DMS153 (cell line): ENCODE measurements around the gene BACH2.
A peak's percentile ranks its signal among the peaks of the same experiment; 100 is the strongest.
"Not testable (repeated sequence)": the region's sequence is repeated elsewhere in the genome, so short reads cannot be mapped to it uniquely, and the experiment has no call there.

Source experiments
- DNase-seq: peaks from one replicate; lab custom pipeline; 2025; lab: John Stamatoyannopoulos, UW

The BACH2 gene

DNA sequence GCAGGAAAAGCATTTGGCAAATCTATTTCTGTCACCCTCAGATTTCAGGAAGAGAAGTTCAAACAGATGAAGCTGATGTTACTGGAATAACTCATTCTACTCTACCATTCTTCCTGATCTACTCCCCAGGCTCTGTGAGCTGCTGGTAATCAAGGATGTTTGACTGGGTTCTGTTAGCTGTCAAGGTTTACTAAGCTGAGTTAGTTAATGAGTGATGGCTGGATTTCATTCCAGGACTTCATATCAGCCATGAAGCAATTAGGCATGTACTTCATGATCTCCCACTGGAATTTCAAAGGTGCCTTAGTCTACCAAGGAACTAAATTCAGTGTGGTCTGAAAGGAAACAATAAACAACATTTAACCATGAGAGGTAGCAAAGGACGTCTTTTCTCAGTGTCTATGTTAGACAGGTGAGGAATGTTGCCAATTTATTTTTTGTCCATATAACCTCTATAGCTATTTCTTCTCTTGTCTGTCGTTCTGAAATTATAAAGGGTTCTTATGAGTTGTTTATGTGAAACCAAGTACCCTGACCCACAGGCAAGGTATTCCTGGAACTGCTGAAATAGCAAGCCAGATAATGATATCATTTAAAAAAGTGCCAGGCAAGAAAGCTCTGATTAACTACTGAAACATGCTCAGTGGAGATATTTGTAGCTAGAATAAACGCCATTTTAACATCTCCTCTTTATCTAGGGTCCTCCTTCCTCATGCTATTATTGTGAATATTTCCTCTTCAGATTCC, 112.9 kb downstream of the BACH2 start:
- DNase-seq, result peak; percentile 28

DNA sequence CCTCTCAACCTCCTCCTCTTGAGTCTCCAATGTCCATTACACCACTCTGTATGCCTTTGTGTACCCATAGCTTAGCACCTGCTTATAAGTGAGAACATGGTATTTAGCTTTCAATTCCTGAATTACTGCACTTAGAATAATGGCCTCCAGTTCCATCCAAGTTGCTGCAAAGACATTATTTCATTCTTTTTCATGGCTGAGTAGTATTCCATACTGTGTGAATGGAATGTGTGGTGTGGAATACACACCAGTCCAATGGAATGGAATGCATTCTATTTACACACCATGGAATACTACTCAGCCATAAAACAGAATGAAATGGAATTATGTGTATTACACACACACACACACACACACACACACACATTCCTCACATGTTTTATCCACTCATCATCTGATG, 116.1 kb downstream of the BACH2 start:
- no peak for DNase-seq

DNA sequence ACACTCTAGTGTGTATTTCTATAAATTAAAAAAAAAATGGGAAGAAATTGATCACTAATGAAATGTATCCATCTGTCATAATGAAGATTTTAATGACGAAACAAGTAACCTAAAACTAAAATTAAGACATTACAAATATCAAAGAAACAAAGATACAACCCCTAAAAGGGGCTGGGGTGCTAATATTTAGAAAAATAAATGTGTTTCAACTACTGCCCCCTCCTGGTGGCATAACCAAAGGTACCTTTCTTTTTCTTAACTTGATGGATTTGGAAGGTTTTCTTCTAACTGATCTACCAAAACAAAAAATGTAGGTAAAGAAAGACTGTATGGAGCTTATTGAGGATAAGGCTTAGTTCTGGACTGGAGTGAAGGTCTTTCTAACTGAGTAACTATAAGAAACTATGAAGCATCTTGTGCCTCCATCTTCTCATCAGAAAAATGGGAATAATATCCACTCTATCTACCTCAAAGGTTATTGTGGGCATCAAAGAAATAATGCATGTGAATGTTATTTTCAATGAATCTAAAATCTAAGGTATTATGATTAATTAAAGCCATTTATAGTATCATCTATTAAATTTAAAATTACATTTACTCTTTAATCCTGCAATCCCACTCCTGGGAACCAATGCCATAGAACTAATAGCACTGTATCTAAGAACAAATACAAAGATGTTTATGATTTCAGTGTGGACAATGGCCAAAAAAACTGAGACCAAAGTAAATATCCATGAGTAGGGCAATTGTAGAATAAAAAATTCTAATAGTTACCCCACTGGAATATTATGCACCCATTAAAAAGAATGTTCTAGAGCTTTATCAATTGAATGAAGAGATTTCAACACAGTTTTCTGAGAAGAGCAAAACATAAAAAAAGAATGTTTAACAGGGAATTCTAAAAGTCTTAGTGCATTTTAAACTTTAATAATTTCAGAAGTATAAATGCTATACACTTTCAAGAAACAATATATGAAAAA, 117.2 kb downstream of the BACH2 start:
- DNase-seq, result no peak

DNA sequence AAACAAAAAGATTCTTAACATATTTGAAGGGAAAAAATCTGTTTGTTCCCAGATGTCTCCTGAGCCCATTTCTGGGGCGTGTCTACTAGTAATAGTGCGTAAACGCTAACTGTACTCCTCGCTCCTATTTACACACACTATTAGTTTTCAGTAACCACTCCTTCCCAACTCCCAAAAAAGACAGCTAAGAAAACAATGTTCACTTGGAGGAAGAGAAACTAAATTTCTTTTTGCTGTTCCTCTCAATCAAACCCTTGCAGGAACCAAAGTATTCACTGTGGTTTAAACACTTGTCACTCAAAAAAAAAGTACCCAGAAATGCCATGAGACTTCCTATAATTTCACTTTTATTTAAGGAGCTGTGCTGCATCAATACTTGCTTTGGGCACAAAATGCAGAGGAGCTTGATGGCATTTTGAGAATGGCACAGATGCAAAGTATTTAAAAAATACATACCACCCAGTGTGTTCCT, 118.2 kb downstream of the BACH2 start:
- DNase-seq, result no peak

DNA sequence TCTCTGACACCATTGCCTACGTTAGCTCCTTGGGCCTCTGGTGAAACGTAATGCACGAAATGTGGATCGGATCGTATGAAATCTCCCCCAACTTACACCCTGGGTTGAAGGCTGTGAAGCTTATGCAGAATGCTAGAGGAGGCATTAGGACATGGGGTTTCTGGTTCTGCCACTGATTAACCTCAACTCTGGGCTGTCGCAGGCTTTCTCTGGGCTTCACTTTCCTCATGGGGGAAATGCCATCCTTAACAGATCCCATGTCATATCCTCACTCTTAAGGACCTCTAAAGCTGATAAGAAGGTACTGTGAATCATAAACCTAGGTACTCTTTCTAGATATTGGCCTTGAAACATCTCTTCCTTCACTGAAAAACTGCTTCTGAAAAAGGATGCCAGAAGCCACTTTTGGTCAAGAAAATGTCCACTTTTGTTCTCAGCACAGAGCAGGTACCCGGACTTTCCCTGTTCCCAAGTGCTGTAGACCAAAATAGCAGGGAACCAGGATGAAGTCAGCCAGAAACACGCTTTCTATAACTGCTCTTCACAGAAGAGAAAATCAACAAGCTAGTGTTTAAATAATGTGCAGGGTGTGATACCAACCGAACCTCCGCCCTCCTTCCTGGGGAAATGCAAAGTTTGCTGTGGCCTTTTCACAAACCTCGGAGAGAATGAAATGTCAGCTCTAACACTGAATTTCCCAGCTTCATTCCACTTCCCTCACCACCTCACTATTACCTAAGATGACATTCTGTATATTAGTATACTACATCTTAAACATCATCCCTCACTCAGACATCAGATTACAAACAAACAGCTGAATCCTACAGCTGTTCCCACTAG, 118.9 kb downstream of the BACH2 start:
- peak; percentile 49 for DNase-seq

DNA sequence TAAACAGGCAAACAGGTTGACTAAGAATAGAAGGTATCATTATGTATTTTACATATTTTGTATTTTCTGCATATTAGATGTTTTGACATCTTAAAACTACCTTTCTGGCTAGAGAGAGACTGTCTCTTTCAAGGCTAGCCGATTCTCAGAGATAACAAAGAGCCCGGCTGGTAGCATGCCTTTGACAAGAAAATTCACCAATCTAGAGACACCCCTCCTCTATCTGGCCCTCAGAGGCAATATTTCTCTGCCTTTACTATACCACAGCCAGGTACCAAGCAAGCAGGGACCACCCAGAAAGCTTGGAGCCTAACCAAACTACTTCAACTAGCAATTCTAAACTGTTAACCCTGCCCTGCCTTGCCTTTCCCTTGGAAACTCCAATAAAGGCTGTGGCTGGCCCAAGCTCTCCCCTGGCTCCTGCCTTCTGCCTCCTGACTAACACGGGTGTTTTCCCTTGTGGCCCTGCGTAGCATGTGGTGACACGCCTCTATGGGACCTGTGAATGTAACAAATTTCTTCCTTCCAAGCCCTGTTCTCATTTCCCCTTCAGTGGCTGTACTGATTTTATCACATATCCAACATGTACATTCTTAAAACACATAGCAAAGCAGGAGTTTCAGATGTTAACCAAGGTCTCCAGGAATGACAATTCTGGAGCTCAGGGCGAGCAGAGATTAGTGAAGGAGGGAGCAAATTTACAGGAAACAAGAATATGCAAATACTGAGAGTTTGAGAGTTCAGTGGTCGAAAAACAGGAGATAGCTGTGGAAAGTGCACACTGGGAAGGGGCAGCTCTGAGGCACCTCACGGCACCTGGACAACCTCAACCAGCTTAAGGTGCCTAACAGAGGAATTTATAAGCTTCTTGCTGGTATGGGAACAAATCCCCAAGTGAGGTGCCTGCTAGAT, 120.8 kb downstream of the BACH2 start:
- DNase-seq, result no peak

DNA sequence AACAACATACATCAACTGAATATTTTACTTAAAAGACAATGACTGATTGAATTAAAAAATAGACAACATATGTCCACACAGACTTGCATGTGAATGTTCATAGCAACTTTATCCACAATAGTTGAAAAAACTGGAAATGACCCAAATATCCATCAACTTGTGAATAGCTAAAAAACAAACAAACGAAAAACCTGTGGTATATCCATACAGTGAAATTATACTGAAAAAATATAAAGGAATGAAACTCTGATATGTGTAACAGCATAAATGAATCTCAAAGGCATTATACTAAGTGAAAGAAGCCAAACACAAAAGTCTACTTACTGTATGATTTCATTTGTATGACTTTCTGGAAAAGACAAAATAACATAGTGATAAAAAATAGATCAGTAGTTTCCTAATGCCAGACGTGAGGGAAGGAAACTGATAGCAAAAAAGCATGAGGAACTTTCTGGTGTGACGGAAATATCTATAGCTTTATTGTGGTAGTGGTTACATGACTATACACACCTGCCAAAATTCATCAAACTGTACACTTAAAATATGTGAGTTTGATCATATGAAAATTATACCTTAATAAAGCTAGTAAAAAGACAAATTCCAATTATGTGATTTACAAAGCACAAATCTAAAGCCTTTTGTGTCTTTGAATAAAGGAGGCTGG, 123.2 kb downstream of the BACH2 start:
- no peak for DNase-seq

DNA sequence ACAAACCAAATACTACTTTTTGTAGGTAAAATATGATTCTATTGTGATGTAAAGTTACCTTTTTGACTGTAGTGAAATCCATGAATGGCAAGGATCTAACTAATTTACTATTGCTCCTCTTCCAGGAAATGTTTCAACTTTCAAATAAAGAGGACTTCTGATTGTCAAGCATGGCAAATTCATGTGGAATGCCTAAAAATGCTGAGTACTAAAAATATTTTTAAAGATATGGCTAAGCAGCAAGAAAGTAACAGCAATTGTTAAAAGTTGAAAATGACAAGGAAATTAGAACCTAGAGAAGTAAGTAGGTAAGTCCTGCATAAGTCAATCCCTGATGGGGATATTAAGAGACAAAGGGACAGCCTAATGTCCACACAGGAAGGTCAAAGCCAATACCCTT, 126.0 kb downstream of the BACH2 start:
- no peak for DNase-seq

DNA sequence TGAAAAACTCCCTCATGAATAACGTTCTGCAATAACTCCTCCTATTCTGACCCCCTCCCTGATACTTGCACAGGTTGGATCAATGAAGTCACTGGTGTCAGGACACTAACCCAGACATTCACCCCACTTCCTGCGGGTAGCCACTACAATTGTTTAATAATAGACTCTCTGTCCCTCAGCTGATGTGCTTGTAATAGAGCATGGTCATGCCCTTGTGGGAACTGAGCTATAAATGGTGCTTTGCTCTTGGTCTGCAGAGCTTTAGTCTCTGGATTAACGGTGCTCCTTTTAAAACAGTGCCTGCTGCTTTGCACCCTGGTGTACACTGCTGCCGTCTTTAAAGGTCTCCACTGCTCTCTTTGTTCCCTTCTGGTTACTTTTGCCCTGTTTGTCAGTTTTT, 127.3 kb downstream of the BACH2 start:
- DNase-seq, result no peak

DNA sequence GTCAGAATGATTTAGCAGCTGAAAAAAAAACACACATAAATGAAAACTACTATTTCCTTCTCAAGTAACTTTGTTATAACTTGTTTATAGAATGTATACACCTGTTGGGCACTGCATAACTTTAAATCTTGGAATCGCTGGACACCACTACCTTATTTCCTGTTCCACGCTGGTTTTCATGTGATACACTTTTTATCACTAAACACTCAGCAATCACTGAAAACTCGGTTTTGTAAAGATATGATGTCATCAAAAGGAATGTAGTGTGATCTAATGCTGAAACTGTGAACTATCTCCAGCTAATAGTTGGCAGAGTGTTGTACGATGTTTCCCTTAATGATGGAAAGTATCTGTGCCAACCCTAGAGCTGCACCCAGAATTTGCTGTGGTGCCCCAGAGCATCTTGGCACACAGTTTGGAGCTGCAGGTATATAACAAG, 127.9 kb downstream of the BACH2 start:
- no peak for DNase-seq

DNA sequence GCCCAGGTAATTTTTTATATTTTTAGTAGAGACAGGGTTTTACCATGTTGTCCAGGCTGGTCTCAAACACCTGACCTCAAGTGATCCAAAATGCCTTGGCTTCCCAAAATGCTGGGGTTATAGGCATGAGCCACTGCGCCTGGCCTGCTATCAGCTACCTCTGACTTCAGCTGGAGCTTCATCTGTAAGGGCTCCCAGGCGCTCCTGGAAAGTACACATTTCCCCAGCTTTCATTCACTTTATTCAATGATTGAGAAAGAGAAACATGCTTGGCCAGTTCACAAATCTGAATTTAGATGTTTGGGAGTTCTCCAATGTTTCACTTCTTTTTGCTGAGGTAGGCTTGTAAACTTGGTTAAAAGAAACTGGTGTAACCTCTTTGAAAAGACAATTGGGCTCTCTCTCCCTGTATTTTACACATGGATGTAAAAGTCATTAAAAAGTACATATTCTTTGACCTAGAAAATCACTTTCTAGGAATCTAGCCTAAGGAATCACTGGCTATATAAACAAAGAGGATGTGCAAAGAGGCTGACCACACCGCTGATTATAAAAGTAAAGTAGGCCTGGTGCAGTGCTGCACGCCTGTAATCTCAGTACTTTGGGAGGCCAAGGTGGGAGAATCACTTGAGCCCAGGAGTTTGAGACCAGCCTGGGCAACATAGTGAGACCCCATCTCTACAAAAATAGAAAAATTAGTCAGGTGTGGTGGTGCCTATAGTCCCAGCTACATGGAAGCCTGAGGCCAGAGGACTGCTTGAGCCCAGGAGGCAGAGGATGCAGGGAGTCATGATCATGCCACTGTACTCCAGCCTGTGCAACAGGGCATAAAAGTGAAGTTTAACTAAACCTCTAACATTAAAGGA, 128.9 kb downstream of the BACH2 start:
- no peak for DNase-seq

DNA sequence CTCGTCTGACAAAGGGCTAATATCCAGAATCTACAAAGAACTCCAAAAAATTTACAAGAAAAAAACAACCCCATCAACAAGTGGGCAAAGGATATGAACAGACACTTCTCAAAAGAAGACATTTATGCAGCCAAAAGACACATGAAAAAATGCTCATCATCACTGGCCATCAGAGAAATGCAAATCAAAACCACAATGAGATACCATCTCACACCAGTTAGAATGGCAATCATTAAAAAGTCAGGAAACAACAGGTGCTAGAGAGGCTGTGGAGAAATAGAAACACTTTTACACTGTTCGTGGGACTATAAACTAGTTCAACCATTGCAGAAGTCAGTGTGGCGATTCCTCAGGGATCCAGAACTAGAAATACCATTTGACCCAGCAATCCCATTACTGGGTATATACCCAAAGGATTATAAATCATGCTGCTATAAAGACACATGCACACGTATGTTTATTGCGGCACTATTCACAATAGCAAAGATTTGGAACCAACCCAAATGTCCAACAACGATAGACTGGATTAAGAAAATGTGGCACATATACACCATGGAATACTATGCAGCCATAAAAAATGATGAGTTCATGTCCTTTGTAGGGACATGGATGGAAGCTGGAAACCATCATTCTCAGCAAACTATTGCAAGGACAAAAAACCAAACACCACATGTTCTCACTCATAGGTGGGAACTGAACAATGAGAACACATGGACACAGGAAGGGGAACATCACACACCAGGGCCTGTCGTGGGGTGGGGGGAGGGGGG, 130.3 kb downstream of the BACH2 start:
- not testable (repeated sequence) for DNase-seq

DNA sequence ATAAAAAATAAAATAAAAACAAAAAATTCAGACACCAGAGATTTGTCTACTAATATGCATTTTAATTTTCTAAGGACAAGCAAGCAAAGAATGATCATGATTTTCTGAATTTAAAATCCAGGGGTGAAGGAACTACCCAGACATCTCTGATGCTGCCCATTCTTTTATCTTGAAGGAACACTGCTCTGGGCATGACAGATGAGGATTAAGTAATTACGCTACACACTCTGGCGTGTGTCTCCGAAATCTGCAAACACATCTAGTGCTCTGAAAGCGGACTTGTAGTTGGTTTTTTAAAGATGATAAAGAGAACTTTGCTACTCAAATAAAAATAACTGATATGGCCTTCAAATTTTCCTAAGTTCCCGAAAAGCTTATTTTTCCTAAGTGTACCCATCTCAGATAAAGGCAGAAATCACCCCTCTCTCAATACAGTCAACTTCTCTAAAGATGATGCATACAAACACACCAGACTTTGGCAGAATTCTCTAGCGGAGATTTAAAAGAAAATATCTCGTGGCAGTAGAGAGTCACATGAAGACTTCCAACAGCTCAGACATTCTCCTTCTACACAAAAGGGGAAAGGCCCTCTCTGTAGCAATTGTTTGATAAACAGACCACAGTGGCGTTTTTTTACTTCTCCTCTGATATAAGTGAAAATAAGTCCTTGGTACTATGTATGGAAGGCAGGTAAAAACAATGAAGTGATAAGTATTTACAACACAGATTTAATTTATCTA, 133.8 kb downstream of the BACH2 start:
- DNase-seq, result no peak

DNA sequence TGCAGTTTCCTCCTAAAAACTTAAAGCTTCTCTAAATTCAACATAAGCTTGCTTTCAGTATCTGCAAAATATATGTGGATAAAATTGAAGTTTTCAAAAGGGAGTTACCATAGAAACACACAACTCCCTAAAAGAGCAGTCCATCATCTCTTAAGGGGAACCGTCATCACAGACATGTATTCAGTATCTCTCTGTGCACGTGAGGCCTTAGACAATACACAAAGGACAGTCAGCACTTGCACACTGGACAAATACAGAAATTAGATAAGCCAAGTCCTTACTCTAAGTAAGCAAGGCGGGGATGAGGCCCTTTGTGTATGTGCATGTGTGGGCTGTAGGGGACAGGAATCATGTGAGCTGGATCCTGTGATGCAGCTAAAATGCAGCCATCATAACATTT, 136.6 kb downstream of the BACH2 start:
- DNase-seq, result peak; percentile 78

DNA sequence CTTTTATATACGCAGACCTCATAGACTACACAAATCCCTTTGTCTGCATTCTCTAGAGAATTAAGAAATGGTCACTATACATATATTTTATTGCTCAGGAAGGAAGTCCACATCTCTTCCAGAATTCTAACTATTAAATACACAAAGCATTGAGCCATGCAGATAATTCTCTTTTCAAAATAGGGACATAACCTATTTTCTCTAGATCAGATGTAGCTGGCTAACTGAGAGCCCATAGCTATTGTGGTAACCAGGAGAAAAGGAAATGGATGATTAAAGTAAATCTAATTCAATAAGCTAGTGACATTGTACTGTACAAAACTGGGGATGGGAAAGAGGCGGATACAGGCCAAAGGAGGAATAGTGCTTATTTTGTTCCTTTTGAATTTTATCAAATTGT, 137.2 kb downstream of the BACH2 start:
- DNase-seq, result no peak

DNA sequence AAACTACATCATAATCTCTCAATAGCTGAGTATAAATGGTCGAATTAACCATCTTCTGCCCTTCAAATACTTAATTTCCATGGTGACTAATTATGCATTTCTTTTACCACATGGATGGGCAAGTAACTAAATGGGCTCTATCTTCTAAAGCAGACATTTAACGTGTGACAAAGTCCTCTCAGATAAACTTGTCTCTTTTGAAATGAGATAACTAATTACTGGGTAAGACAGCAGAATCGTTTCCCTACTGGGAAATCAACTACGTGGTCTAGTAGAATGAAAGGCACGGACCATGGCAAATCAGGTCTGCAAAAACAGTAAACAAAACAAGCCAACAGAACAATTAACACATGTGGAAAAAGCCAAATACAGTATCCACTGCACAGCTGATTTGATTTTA, 137.7 kb downstream of the BACH2 start:
- no peak for DNase-seq

DNA sequence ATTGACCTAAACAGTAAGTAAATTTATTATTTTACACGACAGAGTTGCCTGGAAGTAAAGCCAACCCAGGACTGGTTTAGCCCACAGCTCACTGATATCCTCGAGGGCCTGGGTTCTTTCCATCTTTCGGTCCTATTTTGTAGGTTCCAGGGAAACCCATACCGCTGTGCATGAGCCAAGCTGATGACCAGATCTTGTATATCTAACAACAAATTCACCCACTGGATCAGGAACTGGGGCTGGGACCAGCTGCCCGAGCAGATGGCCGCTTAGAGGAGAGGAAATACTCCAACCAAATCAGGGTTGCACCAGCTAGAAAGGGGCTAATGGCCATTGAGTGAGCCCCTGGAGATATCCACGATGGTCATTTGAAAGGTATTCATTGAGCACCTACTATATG, 139.2 kb downstream of the BACH2 start:
- no peak for DNase-seq

DNA sequence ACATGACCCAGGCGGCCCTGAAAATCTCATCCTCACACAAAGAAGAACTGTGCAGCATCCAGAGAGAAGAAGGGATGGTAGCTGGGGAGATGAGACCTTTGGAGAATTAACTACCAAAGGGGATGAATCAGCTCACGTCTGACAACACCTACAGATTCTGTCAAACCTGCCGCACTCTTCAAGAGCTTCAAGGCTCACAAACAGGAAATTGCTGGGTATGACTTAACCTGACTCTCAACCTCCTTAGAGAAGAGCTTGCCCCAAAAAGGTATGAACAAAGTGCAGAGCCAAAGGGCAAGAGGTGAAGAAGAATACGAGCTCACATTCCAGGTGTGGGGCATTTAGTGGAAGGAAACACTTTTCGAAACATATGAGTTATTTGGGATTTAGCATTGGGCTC, 139.8 kb downstream of the BACH2 start:
- no peak for DNase-seq
